Measurements from ENCODE around the gene ELMO1. TPM values are rescaled to one million over a fixed set of nuclear protein-coding genes. Genes with fewer than 3 reads are reported as not detected.

ELMO1 gene
- total RNA-seq, 2 donors from 2014 or later: 66.0 to 72.2 TPM

GRCh38 chr7:37467002-37467401 lies 18.3 kb upstream of the ELMO1 start:
- H3K36me3 ChIP-seq: no peaks in the 10 kb centered on the region
- no peaks in the 10 kb centered on the region for H3K9me3 ChIP-seq
- no peak overlapping the region for H3K4me3 ChIP-seq
- H3K27ac ChIP-seq: no peak overlapping the region
- no peak for TF ChIP-seq CTCF (IDR thresholded peaks at IDR 0.05)
- ATAC-seq (ENCODE audit: insufficient number of reproducible peaks, low FRiP score, low read depth) (no peak), DNase-seq (ENCODE audit: low spot score) (no peak)
- no peaks in the 10 kb centered on the region for H3K4me1 ChIP-seq (ENCODE audit: control insufficient read depth in 1 of 2, low read depth in 2 of 2)
- H3K27me3 ChIP-seq (replicated peaks; ENCODE audit: insufficient read depth): no peaks in the 10 kb centered on the region

GRCh38 chr7:37462138-37462537 lies 13.5 kb upstream of the ELMO1 start:
- Histone ChIP-seq H3K27ac (no peak overlapping the region), H3K36me3 (no peaks in the 10 kb centered on the region), H3K4me1 (ENCODE audit: control insufficient read depth in 1 of 2, low read depth in 2 of 2) (no peaks in the 10 kb centered on the region), H3K9me3 (no peaks in the 10 kb centered on the region), H3K27me3 (replicated peaks; ENCODE audit: insufficient read depth) (no peaks in the 10 kb centered on the region), H3K4me3 (no peak overlapping the region)
- no peak for DNase-seq (ENCODE audit: low spot score)
- ATAC-seq (ENCODE audit: insufficient number of reproducible peaks, low FRiP score, low read depth): no peak
- TF ChIP-seq CTCF (IDR thresholded peaks at IDR 0.05): no peak

GRCh38 chr7:37455081-37455480 lies 6.4 kb upstream of the ELMO1 start:
- DNase-seq (ENCODE audit: low spot score): no peak
- ATAC-seq (ENCODE audit: insufficient number of reproducible peaks, low FRiP score, low read depth): no peak
- TF ChIP-seq CTCF (IDR thresholded peaks at IDR 0.05): no peak
- no peak overlapping the region for H3K27ac ChIP-seq
- H3K9me3 ChIP-seq: no peaks in the 10 kb centered on the region
- H3K4me1 ChIP-seq (ENCODE audit: control insufficient read depth in 1 of 2, low read depth in 2 of 2): no peaks in the 10 kb centered on the region
- H3K4me3 ChIP-seq: no peak overlapping the region
- no peaks in the 10 kb centered on the region for H3K36me3 ChIP-seq
- H3K27me3 ChIP-seq (replicated peaks; ENCODE audit: insufficient read depth): no peaks in the 10 kb centered on the region

- DNase-seq (ENCODE audit: low spot score) (no peak), ATAC-seq (ENCODE audit: insufficient number of reproducible peaks, low FRiP score, low read depth) (no peak)
- Histone ChIP-seq H3K4me1 (ENCODE audit: control insufficient read depth in 1 of 2, low read depth in 2 of 2) (peaks cover 0 to 9% of the 10 kb centered on the region in 2 donors), H3K36me3 (no peaks in the 10 kb centered on the region), H3K27ac (no peak overlapping the region), H3K9me3 (no peaks in the 10 kb centered on the region), H3K4me3 (no peak overlapping the region), H3K27me3 (replicated peaks; ENCODE audit: insufficient read depth) (no peaks in the 10 kb centered on the region)
- TF ChIP-seq CTCF (IDR thresholded peaks at IDR 0.05): no peak
Observed at GRCh38 chr7:37452346-37452745, 3.7 kb upstream of the ELMO1 start.

- no peak overlapping the region for H3K27ac ChIP-seq
- H3K36me3 ChIP-seq: no peaks in the 10 kb centered on the region
- TF ChIP-seq CTCF (IDR thresholded peaks at IDR 0.05): no peak
- no peaks in the 10 kb centered on the region for H3K9me3 ChIP-seq
- ATAC-seq (ENCODE audit: insufficient number of reproducible peaks, low FRiP score, low read depth) (no peak), DNase-seq (ENCODE audit: low spot score) (no peak)
- H3K27me3 ChIP-seq (replicated peaks; ENCODE audit: insufficient read depth): no peaks in the 10 kb centered on the region
- peaks cover 0 to 9% of the 10 kb centered on the region in 2 donors for H3K4me1 ChIP-seq (ENCODE audit: control insufficient read depth in 1 of 2, low read depth in 2 of 2)
- no peak overlapping the region for H3K4me3 ChIP-seq
Observed at GRCh38 chr7:37450035-37450434, 1.4 kb upstream of the ELMO1 start.

Data from thoracic aorta (tissue), 2 donors.